Ureter (tissue), 1 donor: ENCODE results near the gene WDR75. TPM values are rescaled to one million over a fixed set of nuclear protein-coding genes. Genes with fewer than 3 reads are reported as not detected.

Experiments used
- DNase-seq: peaks from one replicate; pipeline ENCODE4 v3.0.0-alpha.2; 2020; ENCODE audit warnings: low spot score
- total RNA-seq: library from RNA; stranded (reverse); gene quantifications from one replicate; pipeline ENCODE4 v1.2.4, GENCODE V29; 2023
- donor health status: DM: yes; HTN: yes; CAD: no.

Gene WDR75
- total RNA-seq, 1 donor from 2014 or later, result 43.0 TPM

- no peak for DNase-seq
These were observed 57.9 kb downstream of the WDR75 start for GRCh38 chr2:189499137-189499536.

GRCh38 chr2:189500456-189501160, 59.3 kb downstream of the WDR75 start:
- no peak for DNase-seq

- DNase-seq, result no peak
These were observed 60.2 kb downstream of the WDR75 start for GRCh38 chr2:189501487-189501886.

- DNase-seq, result no peak
These were observed 61.4 kb downstream of the WDR75 start for GRCh38 chr2:189502714-189503113.

- DNase-seq, result no peak
These were observed 63.0 kb downstream of the WDR75 start for GRCh38 chr2:189504238-189504637.

GRCh38 chr2:189505492-189505891, 64.2 kb downstream of the WDR75 start:
- no peak for DNase-seq

GRCh38 chr2:189506514-189506976, 65.3 kb downstream of the WDR75 start:
- no peak for DNase-seq

- DNase-seq, result no peak
These were observed 70.1 kb downstream of the WDR75 start for GRCh38 chr2:189511210-189511959.

- DNase-seq, result no peak
These were observed 70.7 kb downstream of the WDR75 start for GRCh38 chr2:189511960-189512319.

- no peak for DNase-seq
These were observed 71.6 kb downstream of the WDR75 start for GRCh38 chr2:189512879-189513278.

- DNase-seq, result no peak
These were observed 72.8 kb downstream of the WDR75 start for GRCh38 chr2:189514104-189514503.

- no peak for DNase-seq
These were observed 74.0 kb downstream of the WDR75 start for GRCh38 chr2:189515264-189515663.

GRCh38 chr2:189516546-189516945, 75.3 kb downstream of the WDR75 start:
- no peak for DNase-seq

GRCh38 chr2:189517847-189518535, 76.7 kb downstream of the WDR75 start:
- DNase-seq, result no peak

- no peak for DNase-seq
These were observed 78.5 kb downstream of the WDR75 start for GRCh38 chr2:189519631-189520387.

- no peak for DNase-seq
These were observed 80.6 kb downstream of the WDR75 start for GRCh38 chr2:189521699-189522434.

GRCh38 chr2:189522435-189523151, 81.3 kb downstream of the WDR75 start:
- DNase-seq, result no peak

GRCh38 chr2:189524746-189525145, 83.5 kb downstream of the WDR75 start:
- no peak for DNase-seq
